Stimulated activated CD4-positive, alpha-beta T cell treated with anti-CD3 and anti-CD28 coated beads, Interleukin-2, amount 100 ng/mL, for 48 hours (primary cell): Measurements from ENCODE around the gene ATG101.
"Not testable (repeated sequence)": the region's sequence is repeated elsewhere in the genome, so short reads cannot be mapped to it uniquely, and the experiment has no call there.

Experiments
- DNase-seq, 2 donors: peaks; one replicate each; pipeline ENCODE4 v3.0.0-alpha.2; 2020

ATG101 gene

DNA sequence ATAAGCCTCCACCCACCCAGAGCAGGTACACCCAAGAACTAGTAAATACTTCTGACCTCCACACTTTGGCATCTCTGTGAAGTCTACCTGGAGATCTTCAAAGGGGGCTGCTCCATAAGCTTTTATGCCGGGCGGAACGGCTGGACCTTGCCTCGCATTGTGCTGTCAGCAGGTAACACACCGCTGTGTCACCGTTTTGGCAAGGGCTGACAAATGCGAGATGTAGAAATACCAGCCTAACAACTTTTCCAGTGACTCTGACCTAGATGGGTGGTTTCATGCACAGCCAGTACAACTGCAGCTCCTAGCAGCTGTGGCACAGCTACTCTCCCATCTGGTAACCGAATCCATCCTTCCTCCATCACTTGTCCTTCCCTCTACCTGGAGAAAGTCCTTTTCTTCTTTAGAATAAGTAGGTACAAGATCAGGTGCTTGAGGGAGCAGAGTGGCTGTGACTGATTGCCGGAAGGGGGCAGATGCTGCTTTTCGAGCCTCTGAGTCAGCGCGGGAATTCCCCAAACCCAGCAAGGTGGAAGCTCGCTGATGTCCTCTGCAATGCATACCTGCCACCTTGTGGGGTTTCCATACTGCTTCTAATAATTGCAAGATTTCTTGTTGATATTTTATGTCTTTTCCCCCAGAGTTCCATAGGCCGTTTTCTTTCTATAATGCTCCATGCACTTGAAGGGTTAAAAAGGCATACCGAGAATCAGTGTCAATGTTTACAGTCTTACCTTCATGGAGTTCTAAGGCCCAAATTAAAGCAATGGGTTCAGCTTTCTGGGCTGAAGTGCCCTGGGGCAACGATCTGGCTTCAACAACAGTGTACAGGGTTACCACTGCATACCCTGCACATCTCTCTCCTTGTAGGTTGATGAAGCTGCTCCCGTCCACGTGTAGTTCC lies 46.7 kb downstream of the ATG101 start:
- peak; percentile 40 to 45 for DNase-seq

DNA sequence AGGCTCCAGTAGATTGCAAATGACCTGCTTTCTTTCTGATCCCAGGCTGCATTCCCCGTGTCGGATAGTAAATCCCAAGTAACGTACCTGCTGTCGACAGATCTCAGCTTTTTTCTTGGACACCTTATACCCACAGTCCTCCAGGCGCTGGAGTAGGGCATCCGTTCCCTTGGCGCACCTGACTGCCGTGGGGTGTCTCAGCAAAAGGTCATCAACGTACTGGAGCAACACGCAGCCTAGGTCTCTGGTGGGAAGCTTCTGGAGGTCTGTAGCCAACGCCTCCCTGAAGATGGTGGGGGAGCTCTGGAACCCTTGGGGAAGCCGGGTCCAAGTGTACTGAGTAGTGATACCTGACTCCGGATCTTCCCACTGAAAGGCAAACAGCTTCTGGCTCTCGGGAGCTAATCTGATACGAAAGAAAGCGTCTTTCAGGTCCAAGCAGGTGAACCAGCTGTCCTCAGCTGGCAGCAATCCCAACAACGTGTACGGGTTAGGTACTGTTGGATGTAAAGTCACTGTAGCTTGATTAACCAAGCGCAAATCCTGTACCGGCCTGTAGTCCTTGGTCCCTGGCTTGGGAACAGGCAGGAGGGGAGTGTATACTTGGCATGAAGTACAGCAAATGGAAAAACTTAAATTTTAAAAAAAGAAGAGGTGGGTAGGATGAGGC lies 48.2 kb downstream of the ATG101 start:
- not testable (repeated sequence) for DNase-seq

DNA sequence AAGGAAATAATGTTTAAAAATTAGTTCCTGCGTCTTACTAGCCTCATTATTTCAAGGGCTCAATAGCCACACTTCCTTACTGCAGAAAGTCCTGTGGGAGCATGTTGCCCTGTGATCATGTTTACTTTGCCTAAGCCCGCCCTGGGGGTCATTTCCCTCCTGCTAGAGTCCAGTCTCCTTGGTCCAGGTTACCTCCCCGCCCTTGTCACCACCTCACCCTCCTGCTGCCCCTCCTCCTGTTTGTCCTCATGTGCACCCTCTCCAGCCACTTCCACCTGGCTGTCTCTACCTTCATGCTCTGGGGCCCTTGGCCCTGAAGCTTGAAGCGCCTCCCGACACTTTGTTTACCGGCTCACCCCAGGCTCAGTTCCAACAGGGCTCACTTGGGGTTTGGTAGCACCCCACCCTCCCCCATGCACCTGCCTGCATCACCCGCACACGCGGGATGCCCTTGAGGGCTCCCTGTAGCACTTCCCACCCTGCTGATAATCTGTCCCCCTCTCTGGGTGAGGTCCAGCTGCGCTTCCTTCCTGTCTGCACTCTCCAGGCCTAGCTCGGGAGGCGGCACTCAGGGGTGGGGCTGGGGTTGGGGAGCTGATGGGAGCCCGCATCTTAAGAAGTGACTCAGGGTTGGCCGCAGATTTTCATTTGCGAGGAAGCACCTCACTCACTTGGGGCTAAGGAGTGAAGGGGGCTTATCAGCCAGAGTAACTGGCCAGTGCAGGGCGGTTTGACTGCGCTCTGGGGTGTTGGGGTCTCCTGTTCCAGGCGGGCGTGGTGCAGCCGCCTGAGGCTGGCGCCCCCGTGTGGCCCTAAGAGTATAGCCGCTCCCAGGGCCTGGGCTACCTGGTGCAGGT lies 49.8 kb downstream of the ATG101 start:
- DNase-seq = peak in 1 of 2 donors; percentile 37

DNA sequence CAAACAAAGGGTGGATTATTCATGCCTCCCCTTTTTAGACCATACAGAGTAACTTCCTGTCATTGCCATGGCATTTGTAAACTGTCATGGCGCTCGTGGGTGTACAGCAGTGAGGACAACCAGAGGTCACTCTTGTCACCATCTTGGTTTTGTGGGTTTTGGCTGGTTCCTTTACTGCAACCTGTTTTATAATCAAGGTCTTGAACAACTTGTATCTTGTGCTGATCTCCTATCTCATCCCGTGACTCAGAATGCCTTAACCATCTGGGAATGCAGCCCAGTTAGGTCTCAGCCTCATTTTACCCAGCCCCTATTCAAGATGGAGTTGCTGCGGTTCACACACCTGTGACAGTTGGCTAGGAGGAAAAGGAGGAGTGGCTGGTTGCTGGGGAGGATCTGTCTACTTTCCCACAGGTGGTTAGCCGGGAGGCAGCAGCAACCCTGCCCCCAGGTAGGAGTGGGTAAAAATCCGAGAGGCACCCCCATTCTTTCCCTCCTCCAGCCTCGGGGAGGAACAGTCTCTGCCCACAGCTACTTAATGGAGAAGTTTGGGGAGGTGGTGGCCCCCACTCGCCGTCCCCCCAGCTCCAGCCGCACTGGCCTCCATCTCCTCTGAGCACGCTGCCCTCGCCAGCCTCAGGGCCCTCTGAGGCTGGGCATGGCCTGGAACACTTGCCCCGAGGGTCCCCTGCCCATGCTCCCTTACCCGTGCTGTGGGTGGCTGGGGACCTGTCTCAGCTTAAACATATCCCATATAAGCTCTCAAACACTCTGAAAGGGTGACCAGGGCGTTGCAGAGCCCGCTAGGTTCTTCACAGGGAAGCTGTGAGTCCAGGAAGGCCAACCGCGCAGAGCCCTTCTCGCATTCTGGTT lies 51.4 kb downstream of the ATG101 start:
- no peak for DNase-seq

DNA sequence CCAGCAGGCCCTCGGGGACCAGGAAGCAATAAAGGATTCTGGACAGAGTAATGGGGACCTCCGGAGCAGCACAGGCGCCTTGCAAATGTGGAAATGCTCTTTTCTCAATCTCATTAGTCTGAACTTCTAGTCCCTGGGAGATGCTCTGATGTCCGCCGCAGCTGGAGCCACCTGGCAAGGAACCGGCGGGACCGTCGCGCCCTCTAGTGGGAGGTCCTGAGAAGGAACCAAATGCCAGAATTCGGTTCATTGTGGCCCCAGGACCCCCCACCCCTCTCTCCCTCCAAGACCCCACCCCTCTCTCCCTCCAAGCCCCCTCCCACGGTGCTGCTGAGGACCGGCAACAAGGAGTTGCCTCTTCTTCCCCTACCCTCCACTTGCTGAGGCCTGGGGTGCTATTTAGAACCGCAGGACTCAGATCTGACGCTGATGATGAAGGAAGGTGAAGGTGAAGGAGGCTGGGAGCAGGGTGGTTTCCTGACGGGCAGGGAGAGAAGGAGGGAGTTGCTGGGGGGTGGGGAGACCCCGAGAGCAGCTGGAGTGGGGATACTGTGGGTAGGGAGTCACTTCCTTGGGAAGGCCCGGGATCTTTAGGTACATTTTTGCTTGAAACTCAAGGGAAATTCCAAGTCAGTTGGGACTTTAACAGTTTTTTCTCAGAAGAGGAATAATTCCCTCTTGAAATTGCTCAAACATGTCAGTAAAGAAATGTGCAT lies 52.2 kb downstream of the ATG101 start:
- peak; percentile 68 to 69 for DNase-seq

DNA sequence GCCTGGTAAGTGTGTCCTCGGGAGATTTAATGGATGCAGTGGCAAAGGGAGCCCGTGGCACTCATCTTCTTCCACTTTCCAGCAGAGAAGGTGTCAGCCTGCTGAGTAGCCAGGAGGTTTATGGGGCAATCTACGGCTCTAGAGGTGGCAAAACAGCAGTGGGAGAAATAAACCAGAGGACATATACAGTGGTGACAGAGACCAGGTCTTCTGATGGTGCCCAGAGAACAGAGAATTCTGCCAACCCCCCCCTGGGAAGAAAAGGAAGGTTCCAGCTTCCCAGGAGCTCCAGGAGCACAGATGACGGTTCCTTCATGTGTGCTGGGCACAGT lies 52.7 kb downstream of the ATG101 start:
- DNase-seq = no peak

DNA sequence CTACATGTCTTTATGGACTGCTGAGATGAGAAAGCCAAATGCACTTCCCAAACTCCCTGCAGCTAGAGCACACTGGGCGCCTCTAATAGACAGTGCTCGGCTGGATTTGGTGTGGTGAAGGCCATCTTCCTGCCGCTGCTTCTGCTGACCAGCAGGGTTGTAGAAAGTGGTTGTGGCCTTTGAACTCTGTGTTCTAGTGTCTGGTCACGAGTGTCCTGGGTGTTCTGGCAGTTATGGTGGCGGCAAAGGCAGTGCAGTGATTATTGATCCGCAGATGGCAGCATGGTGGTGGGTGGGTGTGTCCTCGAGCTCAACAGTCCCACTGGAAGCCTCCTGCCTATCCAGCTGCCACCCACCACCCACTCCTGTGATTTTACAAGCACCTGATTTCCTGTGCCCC lies 53.1 kb downstream of the ATG101 start:
- no peak for DNase-seq

DNA sequence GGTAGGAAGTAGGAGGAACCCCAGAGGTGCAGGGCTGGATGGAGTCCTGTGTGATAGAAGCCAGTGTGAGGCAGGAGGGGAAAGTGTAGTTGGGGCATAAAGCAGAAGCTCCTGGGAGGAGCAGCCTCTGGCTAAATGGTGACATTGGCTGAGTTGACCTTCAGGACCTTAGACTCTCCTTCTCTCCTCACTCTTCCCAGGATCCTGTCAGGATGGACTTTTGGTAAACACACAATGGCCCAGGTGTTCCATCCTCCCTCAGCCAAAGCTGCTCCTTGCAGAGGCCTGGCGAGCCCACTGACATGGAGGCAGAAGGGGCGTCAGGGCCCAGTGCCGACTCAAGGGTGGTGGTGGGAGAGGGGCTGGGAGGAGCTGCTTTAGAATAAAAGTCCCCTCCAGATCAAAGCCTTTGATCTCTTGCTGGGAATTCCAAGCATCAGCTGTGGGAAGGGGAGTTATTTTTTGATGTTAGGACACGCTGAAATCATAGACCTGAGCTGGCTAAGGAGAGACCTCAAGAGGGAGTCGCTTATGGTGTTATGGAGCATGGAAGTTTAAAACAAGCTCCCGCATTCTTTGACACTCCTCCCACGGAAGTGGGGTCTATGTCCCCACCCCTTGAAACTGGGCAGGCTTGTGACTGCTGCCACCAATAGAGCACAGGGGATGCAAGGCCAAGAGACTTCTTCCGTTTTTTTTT lies 53.9 kb downstream of the ATG101 start:
- no peak for DNase-seq

DNA sequence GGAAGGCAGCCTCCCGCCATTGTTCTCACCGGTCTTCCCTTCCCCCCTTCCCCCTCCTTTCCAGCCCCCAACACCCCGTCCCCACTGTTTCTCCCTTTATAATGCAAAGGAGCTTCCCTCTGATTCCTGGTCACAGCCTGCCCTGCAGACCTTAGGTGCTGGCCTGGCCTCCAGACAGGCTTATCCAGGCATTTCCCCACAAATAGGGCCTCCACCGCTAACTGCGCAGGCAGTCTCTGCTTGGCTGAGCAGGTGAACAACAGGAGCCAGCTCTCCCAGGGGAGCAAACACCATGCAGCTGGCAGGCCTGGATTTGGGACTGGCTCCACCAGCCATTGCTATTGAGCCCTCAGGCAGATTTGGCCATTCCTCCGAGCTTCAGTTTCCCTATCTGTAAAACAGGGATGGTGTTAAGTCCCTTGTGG lies 55.7 kb downstream of the ATG101 start:
- no peak for DNase-seq

DNA sequence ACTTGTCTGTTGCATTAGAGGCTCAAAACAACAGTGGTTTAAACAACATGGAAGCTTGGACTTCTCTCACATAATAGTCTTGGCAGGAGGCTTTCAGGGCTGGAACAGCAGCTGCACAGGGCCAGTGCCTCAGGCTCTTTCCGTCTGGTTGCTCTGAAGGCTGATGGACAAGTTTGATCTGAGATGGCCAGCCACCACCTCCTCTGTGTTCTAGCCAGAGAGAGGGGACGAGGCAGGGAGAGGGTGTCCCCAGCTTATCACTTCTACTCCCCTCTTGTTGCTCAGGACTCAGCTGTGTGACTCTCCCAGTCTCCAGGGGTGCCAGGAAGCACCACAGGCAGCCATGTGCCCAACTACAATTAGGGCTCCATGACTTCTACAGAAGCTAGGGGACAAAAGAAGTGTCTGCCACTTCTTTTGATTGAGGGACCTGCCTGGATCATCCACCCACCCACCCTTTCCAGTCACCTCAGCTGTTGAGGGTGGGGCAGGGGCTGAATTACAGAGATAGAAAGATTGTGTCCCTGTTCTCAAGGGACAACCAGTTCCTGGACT lies 56.3 kb downstream of the ATG101 start:
- no peak for DNase-seq
